ENCODE results near the gene FAM81A.
"Not testable (repeated sequence)": the region's sequence is repeated elsewhere in the genome, so short reads cannot be mapped to it uniquely, and the experiment has no call there.

The FAM81A gene

DNA sequence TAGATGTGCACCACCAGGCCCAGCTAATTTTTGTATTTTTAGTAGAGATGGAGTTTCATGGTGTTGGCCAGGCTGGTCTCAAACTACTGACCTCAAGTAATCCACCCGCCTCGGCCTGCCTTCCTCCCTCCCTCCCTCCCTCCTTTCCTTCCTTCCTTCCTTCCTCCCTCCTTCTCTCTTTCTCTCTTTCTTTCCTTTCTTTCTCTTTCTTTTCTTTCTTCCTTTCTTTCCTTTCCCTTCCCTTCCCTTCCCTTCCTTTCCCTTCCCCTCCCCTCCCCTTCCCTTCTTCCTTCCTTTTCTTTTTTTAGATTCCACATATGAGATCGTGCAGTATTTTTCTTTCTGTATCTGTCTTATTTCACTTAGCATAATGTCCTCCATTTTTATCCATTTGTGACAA is 81.3 kb downstream of the FAM81A start:
- H3K4me3 ChIP-seq (ENCODE audit: low read depth, low read length), result no peak overlapping the region
- no peak for TF ChIP-seq CTCF (IDR thresholded peaks at IDR 0.05; ENCODE audit: borderline replicate concordance, insufficient read depth, low read depth, low read length)

DNA sequence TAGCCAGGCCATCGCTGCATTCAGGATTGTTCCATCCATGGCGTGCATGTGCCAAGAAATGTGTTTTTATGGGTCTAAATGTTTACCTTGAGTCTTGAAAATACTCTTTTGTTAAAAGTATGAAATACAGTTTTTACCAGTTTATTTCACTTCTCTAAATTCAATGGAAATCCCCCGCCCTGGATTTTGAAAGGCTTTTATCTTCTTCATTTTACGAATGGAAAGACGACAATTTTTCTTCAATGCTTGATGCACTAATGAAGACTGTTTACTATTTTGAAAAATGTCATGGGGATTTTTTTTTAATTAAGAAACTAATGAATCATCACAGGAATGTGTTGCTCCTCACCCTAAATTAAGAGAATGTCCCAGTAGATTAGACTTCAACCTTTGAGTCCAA is 83.5 kb downstream of the FAM81A start:
- no peak overlapping the region for H3K4me3 ChIP-seq (ENCODE audit: low read depth, low read length)
- no peak for TF ChIP-seq CTCF (IDR thresholded peaks at IDR 0.05; ENCODE audit: borderline replicate concordance, insufficient read depth, low read depth, low read length)

- TF ChIP-seq CTCF (IDR thresholded peaks at IDR 0.05; ENCODE audit: borderline replicate concordance, insufficient read depth, low read depth, low read length), result no peak
- no peak overlapping the region for H3K4me3 ChIP-seq (ENCODE audit: low read depth, low read length)
Measured at GRCh38 chr15:59522988-59523461, 85.0 kb downstream of the FAM81A start.

DNA sequence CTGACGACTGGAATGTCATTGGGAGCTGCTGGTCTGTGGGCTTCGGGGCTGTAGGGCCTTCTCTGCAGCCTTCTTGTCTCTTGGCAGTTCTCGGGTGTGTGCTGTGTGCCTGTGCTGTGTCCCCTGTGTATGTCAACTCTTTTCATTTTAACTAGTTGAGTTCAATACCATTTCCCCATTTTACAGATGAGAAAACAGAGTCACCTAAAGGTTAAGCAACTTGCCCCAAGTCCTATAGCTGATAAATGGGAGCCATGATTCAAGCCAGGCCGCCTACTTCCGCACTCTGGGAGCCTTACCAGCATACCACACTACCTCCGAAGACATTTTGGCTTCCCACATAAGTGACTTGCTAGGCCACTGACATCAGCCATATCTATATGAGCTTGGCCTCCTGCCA is 85.7 kb downstream of the FAM81A start:
- H3K4me3 ChIP-seq (ENCODE audit: low read depth, low read length), result no peak overlapping the region
- no peak for TF ChIP-seq CTCF (IDR thresholded peaks at IDR 0.05; ENCODE audit: borderline replicate concordance, insufficient read depth, low read depth, low read length)

- H3K4me3 ChIP-seq (ENCODE audit: low read depth, low read length), result no peak overlapping the region
- no peak for TF ChIP-seq CTCF (IDR thresholded peaks at IDR 0.05; ENCODE audit: borderline replicate concordance, insufficient read depth, low read depth, low read length)
Measured at GRCh38 chr15:59524331-59524731, 86.3 kb downstream of the FAM81A start.

GRCh38 chr15:59526466-59526865 is 88.5 kb downstream of the FAM81A start:
- not testable (repeated sequence) for H3K4me3 ChIP-seq (ENCODE audit: low read depth, low read length)

GRCh38 chr15:59528429-59528828 is 90.4 kb downstream of the FAM81A start:
- no peak overlapping the region for H3K4me3 ChIP-seq (ENCODE audit: low read depth, low read length)
- TF ChIP-seq CTCF (IDR thresholded peaks at IDR 0.05; ENCODE audit: borderline replicate concordance, insufficient read depth, low read depth, low read length), result no peak

GRCh38 chr15:59528961-59529402 is 91.0 kb downstream of the FAM81A start:
- peak; percentile 72 for TF ChIP-seq CTCF (IDR thresholded peaks at IDR 0.05; ENCODE audit: borderline replicate concordance, insufficient read depth, low read depth, low read length)
- H3K4me3 ChIP-seq (ENCODE audit: low read depth, low read length), result no peak overlapping the region

Data from GM12875 (cell line).